ENCODE measurements around the gene LMF1. TPM values are rescaled to one million over a fixed set of nuclear protein-coding genes. Genes with fewer than 3 reads are reported as not detected.

LMF1 gene
- total and polyA plus RNA-seq, 2 donors from 2014 or later = 15.4 to 28.6 TPM

DNA sequence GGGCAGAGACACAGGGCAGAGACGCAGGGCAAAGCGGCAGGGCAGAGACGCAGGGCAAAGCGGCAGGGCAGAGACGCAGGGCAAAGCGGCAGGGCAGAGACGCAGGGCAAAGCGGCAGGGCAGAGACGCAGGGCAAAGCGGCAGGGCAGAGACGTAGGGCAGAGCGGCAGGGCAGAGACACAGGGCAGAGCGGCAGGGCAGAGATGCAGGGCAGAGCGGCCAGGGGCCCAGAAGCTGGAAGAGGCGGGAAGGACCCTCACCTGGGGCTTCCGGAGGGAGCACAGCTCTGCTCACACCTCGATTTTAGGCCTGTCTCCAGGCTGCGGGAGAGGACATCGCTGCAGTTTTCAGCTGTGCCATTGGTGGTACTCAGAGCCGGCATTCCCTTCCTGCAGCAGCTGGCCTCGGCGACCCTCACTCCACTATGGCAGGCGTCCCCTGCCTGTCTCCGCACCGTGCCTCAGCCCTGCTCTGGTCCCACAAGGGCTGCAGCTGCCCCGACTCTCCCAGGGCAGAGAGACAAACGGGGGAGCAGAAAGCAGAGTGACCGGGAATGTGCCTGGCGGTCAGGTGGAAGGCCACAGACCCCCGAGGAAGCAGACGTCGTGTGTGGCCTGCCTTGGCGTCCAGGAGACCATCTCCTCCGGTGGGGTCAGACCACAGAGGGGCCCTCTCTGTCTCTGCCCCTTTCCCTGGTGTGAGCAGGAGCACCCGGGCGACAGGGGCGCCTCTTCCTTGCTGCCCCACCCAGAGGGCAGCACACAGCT, 40.7 kb upstream of the LMF1 start:
- H3K27me3 ChIP-seq (ENCODE audit: control insufficient read depth, insufficient read depth, low read length) = no peaks in the 10 kb centered on the region
- no peak overlapping the region for H3K27ac ChIP-seq (ENCODE audit: low read depth in 2 of 2, low read length in 2 of 2)
- no peak overlapping the region for H3K4me3 ChIP-seq (ENCODE audit: low read length in 3 of 3)
- H3K9ac ChIP-seq (ENCODE audit: low read length in 3 of 3) = no peak overlapping the region
- FAIRE-seq (no peak), DNase-seq (no peak)
- no peaks in the 10 kb centered on the region for H3K9me3 ChIP-seq (ENCODE audit: control insufficient read depth in 2 of 3, insufficient read depth in 1 of 3, low read length in 3 of 3)
- TF ChIP-seq, protein P1, sequence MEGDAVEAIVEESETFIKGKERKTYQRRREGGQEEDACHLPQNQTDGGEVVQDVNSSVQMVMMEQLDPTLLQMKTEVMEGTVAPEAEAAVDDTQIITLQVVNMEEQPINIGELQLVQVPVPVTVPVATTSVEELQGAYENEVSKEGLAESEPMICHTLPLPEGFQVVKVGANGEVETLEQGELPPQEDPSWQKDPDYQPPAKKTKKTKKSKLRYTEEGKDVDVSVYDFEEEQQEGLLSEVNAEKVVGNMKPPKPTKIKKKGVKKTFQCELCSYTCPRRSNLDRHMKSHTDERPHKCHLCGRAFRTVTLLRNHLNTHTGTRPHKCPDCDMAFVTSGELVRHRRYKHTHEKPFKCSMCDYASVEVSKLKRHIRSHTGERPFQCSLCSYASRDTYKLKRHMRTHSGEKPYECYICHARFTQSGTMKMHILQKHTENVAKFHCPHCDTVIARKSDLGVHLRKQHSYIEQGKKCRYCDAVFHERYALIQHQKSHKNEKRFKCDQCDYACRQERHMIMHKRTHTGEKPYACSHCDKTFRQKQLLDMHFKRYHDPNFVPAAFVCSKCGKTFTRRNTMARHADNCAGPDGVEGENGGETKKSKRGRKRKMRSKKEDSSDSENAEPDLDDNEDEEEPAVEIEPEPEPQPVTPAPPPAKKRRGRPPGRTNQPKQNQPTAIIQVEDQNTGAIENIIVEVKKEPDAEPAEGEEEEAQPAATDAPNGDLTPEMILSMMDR (IDR thresholded peaks at IDR 0.05; ENCODE audit: borderline replicate concordance, extremely low read depth, insufficient read depth) = no peak
- intact Hi-C loops (cut with DNase I) = no loop called here
- H3K36me3 ChIP-seq (ENCODE audit: control insufficient read depth in 2 of 3, insufficient read depth in 3 of 3, low read length in 3 of 3) = no peaks in the 10 kb centered on the region
- no peaks in the 10 kb centered on the region for H3K4me1 ChIP-seq (ENCODE audit: control insufficient read depth in 2 of 3, insufficient read depth in 2 of 3, low read depth in 1 of 3, low read length in 3 of 3)

- Histone ChIP-seq H3K27me3 (ENCODE audit: control insufficient read depth, insufficient read depth, low read length) (no peaks in the 10 kb centered on the region), H3K4me1 (ENCODE audit: control insufficient read depth in 2 of 3, insufficient read depth in 2 of 3, low read depth in 1 of 3, low read length in 3 of 3) (no peaks in the 10 kb centered on the region), H3K27ac (ENCODE audit: low read depth in 2 of 2, low read length in 2 of 2) (no peak overlapping the region), H3K4me3 (ENCODE audit: low read length in 3 of 3) (no peak overlapping the region), H3K36me3 (ENCODE audit: control insufficient read depth in 2 of 3, insufficient read depth in 3 of 3, low read length in 3 of 3) (no peaks in the 10 kb centered on the region), H3K9me3 (ENCODE audit: control insufficient read depth in 2 of 3, insufficient read depth in 1 of 3, low read length in 3 of 3) (no peaks in the 10 kb centered on the region), H3K9ac (ENCODE audit: low read length in 3 of 3) (no peak overlapping the region)
- intact Hi-C loops (cut with DNase I) = no loop called here
- DNase-seq (no peak), FAIRE-seq (no peak)
- TF ChIP-seq, protein P1 (IDR thresholded peaks at IDR 0.05; ENCODE audit: borderline replicate concordance, extremely low read depth, insufficient read depth) = no peak
Measured at GRCh38 chr16:1010815-1011214, 40.0 kb upstream of the LMF1 start.

- no peaks in the 10 kb centered on the region for H3K4me1 ChIP-seq (ENCODE audit: control insufficient read depth in 2 of 3, insufficient read depth in 2 of 3, low read depth in 1 of 3, low read length in 3 of 3)
- H3K9me3 ChIP-seq (ENCODE audit: control insufficient read depth in 2 of 3, insufficient read depth in 1 of 3, low read length in 3 of 3) = no peaks in the 10 kb centered on the region
- no peak overlapping the region for H3K27ac ChIP-seq (ENCODE audit: low read depth in 2 of 2, low read length in 2 of 2)
- no peaks in the 10 kb centered on the region for H3K36me3 ChIP-seq (ENCODE audit: control insufficient read depth in 2 of 3, insufficient read depth in 3 of 3, low read length in 3 of 3)
- TF ChIP-seq, protein P1 (IDR thresholded peaks at IDR 0.05; ENCODE audit: borderline replicate concordance, extremely low read depth, insufficient read depth) = no peak
- no peak for FAIRE-seq
- intact Hi-C loops (cut with DNase I) = no loop called here
- DNase-seq = peak in 4 of 5 donors; percentile 66 to 79 (median 68)
- no peaks in the 10 kb centered on the region for H3K27me3 ChIP-seq (ENCODE audit: control insufficient read depth, insufficient read depth, low read length)
- no peak overlapping the region for H3K9ac ChIP-seq (ENCODE audit: low read length in 3 of 3)
- H3K4me3 ChIP-seq (ENCODE audit: low read length in 3 of 3) = no peak overlapping the region
Measured at GRCh38 chr16:1010251-1010650, 39.5 kb upstream of the LMF1 start.

Measured in kidney (tissue), 14 donors.